Stomach (tissue), 4 donors: ENCODE measurements around the gene MALT1.

Experiments
- CTCF ChIP-seq, 7 experiments: fragments of 450-650 bp in 4 of 7; fragments of 200-600 bp in 3 of 7; sonication (generic) in 3 of 7; IDR thresholded peaks; one replicate each; pipeline ENCODE4 v1.5.1; 2016 to 2019; ENCODE audit warnings: antibody characterized with exemption in 7 of 7, control low read depth in 2 of 7, mild to moderate bottlenecking in 1 of 7
- POLR2AphosphoS5 ChIP-seq, 3 donors: sonication (generic); formaldehyde crosslinking; IDR thresholded peaks; one replicate each; pipeline ENCODE4 v1.6.1; 2016; ENCODE audit warnings: antibody characterized with exemption in 3 of 3

GRCh38 chr18:58738322-58738721, 67.1 kb downstream of the MALT1 start:
- TF ChIP-seq CTCF (IDR thresholded peaks at IDR 0.05) (no peak), POLR2AphosphoS5 (IDR thresholded peaks at IDR 0.05) (no peak)
